Keratinocyte (primary cell): ENCODE measurements around the gene MPI.

Experiments
- EZH2 ChIP-seq: IDR thresholded peaks from one replicate; pipeline ENCODE4 v1.6.1; 2012; ENCODE audit warnings: inconsistent platforms, mild to moderate bottlenecking, low read length, moderate library complexity
- TF ChIP-seq, protein P1 (sequence below), 3 experiments: IDR thresholded peaks in 1 of 3; conservative IDR thresholded peaks in 1 of 3; optimal IDR thresholded peaks in 1 of 3; 2 replicates in 2 of 3; 3 replicates in 1 of 3; pipeline versions ENCODE3 to v1.5.1; 2011; ENCODE audit warnings: low read length in 3 of 3, mild to moderate bottlenecking in 3 of 3, moderate library complexity in 2 of 3, control low read depth in 1 of 3, inconsistent platforms in 1 of 3; ENCODE audit not compliant: insufficient read depth in 2 of 3; ENCODE audit errors: extremely low read depth in 1 of 3

DNA sequence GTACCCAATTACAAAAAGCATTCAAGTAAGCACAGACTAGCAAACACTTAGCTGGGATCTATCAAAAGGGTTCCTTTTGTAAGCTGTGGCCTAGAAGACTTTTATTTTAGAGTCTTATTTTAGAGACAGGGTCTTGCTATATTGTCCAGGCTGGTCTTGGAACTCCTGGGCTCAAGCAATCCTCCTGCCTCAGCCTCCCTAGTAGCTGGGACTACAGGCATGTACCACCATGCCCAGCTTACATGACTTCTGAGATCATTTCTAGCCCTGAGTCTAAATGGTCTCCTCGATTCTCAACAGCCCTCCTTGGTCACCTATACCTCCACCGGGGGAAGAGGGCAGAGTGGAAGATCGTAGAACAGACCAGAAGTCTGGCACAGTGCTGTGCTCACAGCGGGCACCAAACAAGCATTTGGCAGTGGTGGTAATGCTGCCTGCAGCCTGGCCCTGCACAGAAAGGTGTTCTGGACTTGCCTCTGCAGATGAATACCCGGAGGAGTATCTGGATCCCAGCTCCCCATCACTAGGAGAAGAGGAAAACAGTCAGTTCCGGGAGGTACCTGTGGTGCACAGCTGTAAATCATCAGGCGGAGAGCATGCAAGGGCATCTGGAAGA is 14.5 kb downstream of the MPI start:
- TF ChIP-seq EZH2: no peak
- TF ChIP-seq, protein P1, sequence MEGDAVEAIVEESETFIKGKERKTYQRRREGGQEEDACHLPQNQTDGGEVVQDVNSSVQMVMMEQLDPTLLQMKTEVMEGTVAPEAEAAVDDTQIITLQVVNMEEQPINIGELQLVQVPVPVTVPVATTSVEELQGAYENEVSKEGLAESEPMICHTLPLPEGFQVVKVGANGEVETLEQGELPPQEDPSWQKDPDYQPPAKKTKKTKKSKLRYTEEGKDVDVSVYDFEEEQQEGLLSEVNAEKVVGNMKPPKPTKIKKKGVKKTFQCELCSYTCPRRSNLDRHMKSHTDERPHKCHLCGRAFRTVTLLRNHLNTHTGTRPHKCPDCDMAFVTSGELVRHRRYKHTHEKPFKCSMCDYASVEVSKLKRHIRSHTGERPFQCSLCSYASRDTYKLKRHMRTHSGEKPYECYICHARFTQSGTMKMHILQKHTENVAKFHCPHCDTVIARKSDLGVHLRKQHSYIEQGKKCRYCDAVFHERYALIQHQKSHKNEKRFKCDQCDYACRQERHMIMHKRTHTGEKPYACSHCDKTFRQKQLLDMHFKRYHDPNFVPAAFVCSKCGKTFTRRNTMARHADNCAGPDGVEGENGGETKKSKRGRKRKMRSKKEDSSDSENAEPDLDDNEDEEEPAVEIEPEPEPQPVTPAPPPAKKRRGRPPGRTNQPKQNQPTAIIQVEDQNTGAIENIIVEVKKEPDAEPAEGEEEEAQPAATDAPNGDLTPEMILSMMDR (optimal IDR thresholded peaks at IDR 0.05 in 1 of 3, IDR thresholded peaks at IDR 0.05 in 1 of 3, conservative IDR thresholded peaks at IDR 0.05 in 1 of 3; ENCODE audit: extremely low read depth in 1 of 3, insufficient read depth in 2 of 3, low read length in 3 of 3): no peak
